H9 (cell line): ENCODE results near the gene PFKP. TPM values are rescaled to one million over a fixed set of nuclear protein-coding genes. Genes with fewer than 3 reads are reported as not detected.
A peak's percentile ranks its signal among the peaks of the same experiment; 100 is the strongest.

Source experiments
- DNase-seq: peaks from one replicate; pipeline ENCODE4 v3.0.0-alpha.2; 2017
- H2AFZ ChIP-seq: one replicate; pipeline ENCODE4 v1.6.1; 2013; ENCODE audit warnings: mild to moderate bottlenecking, low read length, control low read depth, moderate library complexity
- H2AK5ac ChIP-seq: 2 replicates; pipeline ENCODE4 v1.6.1; 2013; ENCODE audit warnings: low read length, control low read depth, mixed read lengths; ENCODE audit not compliant: insufficient read length
- H2BK120ac ChIP-seq: one replicate; pipeline ENCODE4 v1.6.1; 2013; ENCODE audit warnings: low read depth, mild to moderate bottlenecking, low read length, control low read depth, inconsistent platforms; ENCODE audit not compliant: poor library complexity, severe bottlenecking
- H2BK12ac ChIP-seq: 2 replicates; pipeline ENCODE4 v1.6.1; 2013; ENCODE audit warnings: low read length, control low read depth, mixed read lengths, low read depth; ENCODE audit not compliant: insufficient read length
- H2BK15ac ChIP-seq: 2 replicates; pipeline ENCODE4 v1.6.1; 2013; ENCODE audit warnings: low read depth, low read length, control low read depth
- H2BK20ac ChIP-seq: one replicate; pipeline ENCODE4 v1.6.1; 2013; ENCODE audit warnings: low read depth, mild to moderate bottlenecking, low read length, control low read depth, inconsistent platforms; ENCODE audit not compliant: poor library complexity, severe bottlenecking
- H2BK5ac ChIP-seq: 2 replicates; pipeline ENCODE4 v1.6.1; 2013; ENCODE audit warnings: low read length, control low read depth, mixed read lengths; ENCODE audit not compliant: insufficient read length
- H3K14ac ChIP-seq: 2 replicates; pipeline ENCODE4 v1.6.1; 2013; ENCODE audit warnings: low read length, control low read depth; ENCODE audit not compliant: insufficient read depth
- H3K18ac ChIP-seq: 2 replicates; pipeline ENCODE4 v1.6.1; 2013; ENCODE audit warnings: low read depth, mild to moderate bottlenecking, mixed read lengths, low read length, control low read depth; ENCODE audit not compliant: insufficient read length
- H3K23ac ChIP-seq: 2 replicates; pipeline ENCODE4 v1.6.1; 2013; ENCODE audit warnings: low read length, control low read depth, mixed read lengths, low read depth; ENCODE audit not compliant: insufficient read length
- H3K23me2 ChIP-seq: 2 replicates; pipeline ENCODE4 v1.6.1; 2013; ENCODE audit warnings: low read depth, mild to moderate bottlenecking, mixed read lengths, low read length, control low read depth; ENCODE audit not compliant: insufficient read length, poor library complexity, severe bottlenecking
- H3K27ac ChIP-seq: 2 replicates; pipeline ENCODE4 v1.5.1; 2013; ENCODE audit warnings: low read length, control low read depth, mixed read lengths, low read depth; ENCODE audit not compliant: insufficient read length
- H3K27me3 ChIP-seq: 2 replicates; pipeline ENCODE4 v1.6.1; 2013; ENCODE audit warnings: low read length, control low read depth, inconsistent platforms; ENCODE audit not compliant: insufficient read depth
- H3K4ac ChIP-seq: 2 replicates; pipeline ENCODE4 v1.6.1; 2013; ENCODE audit warnings: low read depth, mild to moderate bottlenecking, control low read depth, inconsistent platforms, low read length, moderate library complexity
- H3K4me1 ChIP-seq: 2 replicates; pipeline ENCODE4 v1.6.1; 2013; ENCODE audit warnings: low read length, control low read depth, inconsistent platforms; ENCODE audit not compliant: insufficient read depth
- H3K4me2 ChIP-seq: 2 replicates; pipeline ENCODE4 v1.6.1; 2013; ENCODE audit warnings: low read length, control low read depth, mixed read lengths; ENCODE audit not compliant: insufficient read length, insufficient read depth
- H3K56ac ChIP-seq: 2 replicates; pipeline ENCODE4 v1.6.1; 2013; ENCODE audit warnings: low read depth, mild to moderate bottlenecking, mixed read lengths, low read length, control low read depth; ENCODE audit not compliant: insufficient read length
- H3K79me1 ChIP-seq: 2 replicates; pipeline ENCODE4 v1.6.1; 2013; ENCODE audit warnings: low read depth, mild to moderate bottlenecking, moderate library complexity, low read length, control low read depth, inconsistent platforms; ENCODE audit not compliant: insufficient read depth, poor library complexity, severe bottlenecking
- H3K79me2 ChIP-seq: 2 replicates; pipeline ENCODE4 v1.6.1; 2013; ENCODE audit warnings: low read length, control low read depth, inconsistent platforms; ENCODE audit not compliant: insufficient read depth
- H3K9ac ChIP-seq: 2 replicates; pipeline ENCODE4 v1.6.1; 2013; ENCODE audit warnings: low read length, control low read depth, mixed read lengths; ENCODE audit not compliant: insufficient read length; ENCODE audit errors: extremely low read depth
- H3K9me3 ChIP-seq: one replicate; pipeline ENCODE4 v1.6.1; 2013; ENCODE audit warnings: low read depth, low read length, inconsistent platforms; ENCODE audit not compliant: control insufficient read depth
- H3T11ph ChIP-seq: one replicate; pipeline ENCODE4 v1.6.1; 2013; ENCODE audit warnings: mild to moderate bottlenecking, low read length, control low read depth, inconsistent platforms
- H4K20me1 ChIP-seq: one replicate; pipeline ENCODE4 v1.6.1; 2013; ENCODE audit not compliant: control insufficient read depth, insufficient read length, insufficient read depth
- H4K5ac ChIP-seq: 2 replicates; pipeline ENCODE4 v1.6.1; 2013; ENCODE audit warnings: low read depth, mild to moderate bottlenecking, mixed read lengths, low read length, control low read depth; ENCODE audit not compliant: insufficient read length
- H4K8ac ChIP-seq: replicated peaks from 2 replicates; pipeline ENCODE4 v1.6.1; 2013; ENCODE audit warnings: low read length, control low read depth, mixed read lengths, low read depth; ENCODE audit not compliant: insufficient read length
- H4K91ac ChIP-seq: 2 replicates; pipeline ENCODE4 v1.6.1; 2013; ENCODE audit warnings: low read depth, mild to moderate bottlenecking, moderate library complexity, mixed read lengths, low read length, control low read depth; ENCODE audit not compliant: insufficient read length
- H3K27ac Mint-ChIP-seq, 3 experiments: 2 replicates in 2 of 3; 3 replicates in 1 of 3; pipeline ENCODE4 v1.8.0; 2020 to 2021; ENCODE audit warnings: mixed read lengths in 3 of 3, mild to moderate bottlenecking in 1 of 3, moderate library complexity in 1 of 3
- H3K27me3 Mint-ChIP-seq: 2 replicates; pipeline ENCODE4 v1.8.0; 2021; ENCODE audit warnings: low read depth, mild to moderate bottlenecking, moderate library complexity, mixed read lengths
- H3K36me3 Mint-ChIP-seq, 3 experiments: 2 replicates in 2 of 3; 3 replicates in 1 of 3; pipeline ENCODE4 v1.8.0; 2020 to 2021; ENCODE audit warnings: low read depth in 3 of 3, mixed read lengths in 3 of 3; ENCODE audit not compliant: insufficient read depth in 1 of 3
- H3K4me1 Mint-ChIP-seq, 2 experiments: 2 replicates each; pipeline ENCODE4 v1.8.0; 2020; ENCODE audit warnings: mixed read lengths in 2 of 2
- H3K4me3 Mint-ChIP-seq, 2 experiments: 2 replicates in 1 of 2; 3 replicates in 1 of 2; pipeline ENCODE4 v1.8.0; 2020 to 2021; ENCODE audit warnings: mild to moderate bottlenecking in 2 of 2, mixed read lengths in 2 of 2, moderate library complexity in 1 of 2
- H3K9me3 Mint-ChIP-seq, 2 experiments: 2 replicates in 1 of 2; 3 replicates in 1 of 2; pipeline ENCODE4 v1.8.0; 2020; ENCODE audit warnings: mild to moderate bottlenecking in 2 of 2, mixed read lengths in 2 of 2, moderate library complexity in 1 of 2
- CTCF ChIP-seq: fragments of 200-600 bp; sonication (generic); conservative IDR thresholded peaks from 3 replicates; pipeline ENCODE4 v1.8.0; 2021; ENCODE audit warnings: antibody characterized with exemption, mild to moderate bottlenecking
- WGBS: extraction: QIAGEN DNeasy Blood & Tissue Kit; methylation state at CpG from one replicate; pipeline ENCODE4 v1.1.7; 2013; ENCODE audit warnings: missing lambda C conversion rate, low lambda C conversion rate, mixed read lengths; ENCODE audit not compliant: insufficient read length; ENCODE audit errors: extremely low coverage; 5-methylcytosine and 5-hydroxymethylcytosine counted together
- total RNA-seq: library from RNA; stranded (reverse); gene quantifications from 2 replicates; pipeline ENCODE4 v1.2.1, GENCODE V29; 2021

The PFKP gene
- total RNA-seq, 1 experiment from 2014 or later, result 145 TPM

DNA sequence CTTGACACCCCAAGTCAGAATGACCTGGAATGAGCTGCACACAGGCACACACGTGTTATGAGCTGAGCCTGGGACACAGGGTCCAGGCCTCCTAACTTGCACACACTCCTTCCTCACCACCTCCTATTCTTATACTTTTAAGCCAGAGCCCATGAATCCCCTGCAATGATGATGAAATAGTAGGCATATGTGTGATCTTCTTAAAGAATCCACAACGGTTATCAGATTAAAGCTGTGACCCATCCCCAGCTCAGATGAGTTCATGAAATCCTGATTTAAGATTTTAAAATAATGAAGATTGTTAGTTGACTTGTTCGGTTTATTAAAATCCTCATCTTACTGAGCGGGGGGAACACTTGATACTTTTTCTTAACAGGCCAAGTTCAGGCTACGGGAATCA, 66.6 kb downstream of the PFKP start:
- H2AFZ ChIP-seq, result no peak overlapping the region
- no peak overlapping the region for H3K9ac ChIP-seq
- Mint-ChIP-seq H3K27me3 (no peaks in the 10 kb centered on the region), H3K4me3 (no peak overlapping the region), H3K4me1 (no peaks in the 10 kb centered on the region), H3K9me3 (no peaks in the 10 kb centered on the region), H3K36me3 (peaks cover 29 to 97% (median 92%) of the 10 kb centered on the region in 3 experiments), H3K27ac (peak overlapping the region in 2 of 3 experiments; percentile 46 to 83; a peak in 2 of 7 replicates)
- no peak for DNase-seq
- no peak overlapping the region for H2AK5ac ChIP-seq
- no peaks in the 10 kb centered on the region for H3K79me1 ChIP-seq
- no peaks in the 10 kb centered on the region for H3K23me2 ChIP-seq
- H2BK15ac ChIP-seq, result no peak overlapping the region
- H4K5ac ChIP-seq, result no peak overlapping the region
- H2BK5ac ChIP-seq, result no peak overlapping the region
- H3K27me3 ChIP-seq, result no peaks in the 10 kb centered on the region
- H3K4me1 ChIP-seq, result no peaks in the 10 kb centered on the region
- no peak overlapping the region for H2BK20ac ChIP-seq
- no peak overlapping the region for H4K91ac ChIP-seq
- H3K14ac ChIP-seq, result no peak overlapping the region
- H3K4ac ChIP-seq, result no peak overlapping the region
- TF ChIP-seq CTCF, result no peak
- H3K4me2 ChIP-seq, result no peak overlapping the region
- no peaks in the 10 kb centered on the region for H3K79me2 ChIP-seq
- H3K56ac ChIP-seq, result no peak overlapping the region
- H2BK12ac ChIP-seq, result no peak overlapping the region
- no peak overlapping the region for H4K8ac ChIP-seq
- no CpG with 5 or more reads among the region's 5 CpGs for WGBS
- H3K27ac ChIP-seq, result no peak overlapping the region
- H3K18ac ChIP-seq, result no peak overlapping the region
- H2BK120ac ChIP-seq, result no peak overlapping the region
- no peaks in the 10 kb centered on the region for H4K20me1 ChIP-seq
- H3T11ph ChIP-seq, result no peak overlapping the region
- no peak overlapping the region for H3K23ac ChIP-seq
- H3K9me3 ChIP-seq, result no peaks in the 10 kb centered on the region
